Osteoblast (primary cell): ENCODE data around the gene MFAP3. TPM values are rescaled to one million over a fixed set of nuclear protein-coding genes. Genes with fewer than 3 reads are reported as not detected.

Experiments used
- DNase-seq: peaks from one replicate; pipeline ENCODE4 v3.0.0; 2011; ENCODE audit warnings: low spot score, mixed read lengths; ENCODE audit not compliant: insufficient read length; ENCODE audit errors: missing footprints
- H2AFZ ChIP-seq: 2 replicates; pipeline ENCODE4 v1.6.0; 2011; ENCODE audit warnings: mild to moderate bottlenecking, low read length
- H3K27ac ChIP-seq: 2 replicates; pipeline ENCODE4 v1.5.1; 2011; ENCODE audit warnings: mild to moderate bottlenecking, low read depth, low read length, moderate library complexity
- H3K27me3 ChIP-seq: 2 replicates; pipeline ENCODE4 v1.6.0; 2012; ENCODE audit warnings: mild to moderate bottlenecking, control low read depth, inconsistent platforms, low read length, moderate library complexity; ENCODE audit not compliant: insufficient read depth
- H3K36me3 ChIP-seq: 2 replicates; pipeline ENCODE4 v1.5.1; 2011; ENCODE audit warnings: mild to moderate bottlenecking, low read length, control low read depth, moderate library complexity; ENCODE audit not compliant: insufficient read depth
- H3K4me1 ChIP-seq: 2 replicates; pipeline ENCODE4 v1.5.1; 2011; ENCODE audit warnings: mild to moderate bottlenecking, low read length, control low read depth, moderate library complexity; ENCODE audit not compliant: insufficient read depth
- H3K4me2 ChIP-seq: 2 replicates; pipeline ENCODE4 v1.6.0; 2011; ENCODE audit warnings: mild to moderate bottlenecking, low read length; ENCODE audit not compliant: insufficient read depth
- H3K4me3 ChIP-seq: fragments of 200-600 bp; sonication (generic); 3 replicates; pipeline ENCODE4 v1.5.1; 2012; ENCODE audit warnings: mild to moderate bottlenecking, low read length, inconsistent platforms; ENCODE audit not compliant: insufficient read depth
- H3K79me2 ChIP-seq: 2 replicates; pipeline ENCODE4 v1.6.0; 2012; ENCODE audit warnings: mild to moderate bottlenecking, low read length, control low read depth, inconsistent platforms; ENCODE audit not compliant: insufficient read depth
- H3K9me3 ChIP-seq: 2 replicates; pipeline ENCODE4 v1.5.1; 2011; ENCODE audit warnings: low read depth, low read length, control low read depth
- H4K20me1 ChIP-seq: 2 replicates; pipeline ENCODE4 v1.6.0; 2012; ENCODE audit warnings: mild to moderate bottlenecking, low read length, control low read depth; ENCODE audit not compliant: insufficient read depth
- CTCF ChIP-seq: IDR thresholded peaks from 2 replicates; pipeline ENCODE4 v1.5.1; 2011; ENCODE audit warnings: mild to moderate bottlenecking, low read depth, low read length, moderate library complexity; ENCODE audit errors: extremely low read depth
- total RNA-seq: library from RNA; depleted of rRNA; stranded (reverse); fragments of >200 nt; gene quantifications from 2 replicates; pipeline ENCODE4 v1.2.3, GENCODE V29; 2012

Gene MFAP3
- total RNA-seq, 1 donor: 90.1 TPM

DNA sequence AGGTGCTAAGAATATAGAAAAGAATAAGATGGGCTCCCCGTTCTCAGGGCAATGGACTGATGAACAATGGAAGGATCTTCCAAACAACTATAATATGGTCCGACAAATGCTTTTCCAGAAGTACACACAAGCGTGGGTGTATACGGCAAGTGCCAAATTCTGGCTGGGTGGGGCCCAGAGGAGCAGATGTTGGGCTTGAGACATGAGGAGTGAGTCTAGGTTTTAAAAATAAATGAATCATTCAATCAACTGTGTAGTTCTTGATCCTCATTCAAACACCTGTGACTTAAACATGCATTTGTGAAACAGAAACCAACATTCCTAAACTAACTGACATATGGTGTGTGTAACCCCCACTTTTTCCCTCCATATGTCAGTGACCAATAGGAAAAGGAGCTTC lies 47.9 kb downstream of the MFAP3 start:
- no peak overlapping the region for H3K4me3 ChIP-seq
- no peaks in the 10 kb centered on the region for H3K9me3 ChIP-seq
- H3K4me2 ChIP-seq: no peak overlapping the region
- no peaks in the 10 kb centered on the region for H3K27me3 ChIP-seq
- TF ChIP-seq CTCF: no peak
- H3K36me3 ChIP-seq: no peaks in the 10 kb centered on the region
- no peaks in the 10 kb centered on the region for H3K4me1 ChIP-seq
- no peaks in the 10 kb centered on the region for H3K79me2 ChIP-seq
- no peaks in the 10 kb centered on the region for H4K20me1 ChIP-seq
- DNase-seq: no peak
- no peak overlapping the region for H2AFZ ChIP-seq
- no peak overlapping the region for H3K27ac ChIP-seq

DNA sequence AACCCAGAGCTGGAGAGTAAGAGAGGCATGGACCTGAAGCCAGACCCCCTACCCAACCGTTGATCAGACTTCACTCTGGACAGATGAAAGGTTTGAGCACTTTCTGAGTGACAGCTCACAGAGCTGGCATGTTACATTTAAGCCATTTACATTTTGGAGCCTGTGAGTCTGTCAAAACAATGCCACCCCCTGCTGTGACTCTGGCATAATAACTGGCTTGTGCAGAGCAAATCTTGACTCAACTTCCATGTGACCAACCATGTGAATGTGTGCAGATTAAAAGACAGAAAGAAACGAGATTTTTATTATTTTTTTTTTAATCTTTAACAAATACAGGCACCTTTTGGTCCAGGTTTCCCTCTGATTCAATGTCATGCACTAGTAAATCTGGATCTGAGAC lies 48.5 kb downstream of the MFAP3 start:
- DNase-seq: no peak
- Histone ChIP-seq H2AFZ (no peak overlapping the region), H3K9me3 (no peaks in the 10 kb centered on the region), H3K79me2 (no peaks in the 10 kb centered on the region), H3K4me2 (no peak overlapping the region), H4K20me1 (no peaks in the 10 kb centered on the region), H3K27me3 (no peaks in the 10 kb centered on the region), H3K4me1 (peaks cover 2% of the 10 kb centered on the region), H3K36me3 (no peaks in the 10 kb centered on the region), H3K4me3 (no peak overlapping the region), H3K27ac (no peak overlapping the region)
- TF ChIP-seq CTCF: no peak

DNA sequence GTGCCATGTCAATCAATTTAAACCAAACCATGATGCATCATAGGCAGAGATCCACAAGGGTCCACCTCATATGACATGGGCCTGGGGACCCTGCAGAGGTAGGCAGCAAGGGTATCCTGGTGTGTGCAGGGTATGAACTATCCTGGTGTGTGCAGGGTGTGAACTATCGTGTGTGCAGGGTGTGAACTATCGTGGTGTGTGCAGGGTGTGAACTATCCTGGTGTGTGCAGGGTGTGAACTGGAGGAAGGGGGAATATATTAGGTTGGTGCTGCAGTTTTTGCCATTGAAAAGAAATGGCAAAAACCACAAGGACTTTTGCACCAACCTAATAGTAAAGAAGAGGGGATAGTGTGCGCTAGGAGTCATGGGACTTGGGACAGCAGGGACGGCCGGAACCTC lies 50.0 kb downstream of the MFAP3 start:
- no peak for DNase-seq
- peaks cover 11% of the 10 kb centered on the region for H3K4me1 ChIP-seq
- H2AFZ ChIP-seq: no peak overlapping the region
- H3K27ac ChIP-seq: no peak overlapping the region
- no peak overlapping the region for H3K4me3 ChIP-seq
- no peaks in the 10 kb centered on the region for H3K9me3 ChIP-seq
- no peaks in the 10 kb centered on the region for H3K36me3 ChIP-seq
- no peaks in the 10 kb centered on the region for H3K27me3 ChIP-seq
- TF ChIP-seq CTCF: no peak
- H3K79me2 ChIP-seq: no peaks in the 10 kb centered on the region
- H3K4me2 ChIP-seq: no peak overlapping the region
- H4K20me1 ChIP-seq: no peaks in the 10 kb centered on the region

- no peaks in the 10 kb centered on the region for H3K9me3 ChIP-seq
- H3K4me3 ChIP-seq: no peak overlapping the region
- no peaks in the 10 kb centered on the region for H3K36me3 ChIP-seq
- H3K27ac ChIP-seq: no peak overlapping the region
- H3K4me1 ChIP-seq: peaks cover 11% of the 10 kb centered on the region
- no peak overlapping the region for H2AFZ ChIP-seq
- no peak overlapping the region for H3K4me2 ChIP-seq
- no peak for TF ChIP-seq CTCF
- H3K27me3 ChIP-seq: no peaks in the 10 kb centered on the region
- no peak for DNase-seq
- H3K79me2 ChIP-seq: no peaks in the 10 kb centered on the region
- H4K20me1 ChIP-seq: no peaks in the 10 kb centered on the region
Observed at GRCh38 chr5:154090656-154091055, 51.9 kb downstream of the MFAP3 start.
